Fibroblast of skin of right quadriceps (primary cell): Measurements from ENCODE around the gene TUBB.
A peak's percentile ranks its signal among the peaks of the same experiment; 100 is the strongest.

Experiments used
- DNase-seq: peaks from one replicate; pipeline ENCODE4 v3.0.0-alpha.2; 2013

Gene TUBB

DNA sequence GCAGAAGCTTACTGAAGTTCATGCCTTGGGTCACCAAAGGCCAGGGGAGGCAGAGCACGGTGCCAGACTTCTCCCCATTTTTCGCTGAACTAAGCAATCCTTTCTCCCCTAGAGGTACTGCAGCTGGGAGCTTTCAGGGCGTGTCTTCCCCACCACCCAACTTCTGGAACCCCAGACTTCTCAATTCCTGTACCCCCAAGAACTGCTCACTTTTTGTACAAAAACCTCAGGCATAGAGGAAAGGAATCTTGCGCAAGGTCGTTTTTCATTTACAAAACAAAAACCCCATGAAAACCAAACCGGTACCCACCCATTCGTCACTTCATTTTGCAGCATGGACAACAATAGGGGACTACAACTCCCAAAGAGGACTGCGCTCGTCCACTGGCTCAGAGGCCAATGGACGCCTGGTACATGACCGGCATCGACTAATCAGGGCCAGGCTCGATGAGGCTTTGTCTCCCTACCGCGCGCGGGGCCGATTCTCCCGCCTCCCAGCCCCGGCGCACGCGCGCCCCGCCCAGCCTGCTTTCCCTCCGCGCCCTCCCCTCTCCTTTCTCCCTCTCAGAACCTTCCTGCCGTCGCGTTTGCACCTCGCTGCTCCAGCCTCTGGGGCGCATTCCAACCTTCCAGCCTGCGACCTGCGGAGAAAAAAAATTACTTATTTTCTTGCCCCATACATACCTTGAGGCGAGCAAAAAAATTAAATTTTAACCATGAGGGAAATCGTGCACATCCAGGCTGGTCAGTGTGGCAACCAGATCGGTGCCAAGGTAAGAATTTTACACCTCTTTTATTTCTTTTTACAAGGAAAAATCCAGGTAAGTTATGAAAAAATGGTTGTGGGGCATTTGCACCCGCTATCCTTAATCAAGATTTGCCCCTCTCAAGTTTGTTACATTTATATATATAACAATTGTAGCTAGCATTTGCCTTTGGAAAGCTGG is at the start of gene TUBB:
Gene TUBB (plus strand): TSS at position 562 of the 947 bp plus-strand sequence. CDS start 155 bp downstream, at position 717.
- DNase-seq: peak; percentile 99

DNA sequence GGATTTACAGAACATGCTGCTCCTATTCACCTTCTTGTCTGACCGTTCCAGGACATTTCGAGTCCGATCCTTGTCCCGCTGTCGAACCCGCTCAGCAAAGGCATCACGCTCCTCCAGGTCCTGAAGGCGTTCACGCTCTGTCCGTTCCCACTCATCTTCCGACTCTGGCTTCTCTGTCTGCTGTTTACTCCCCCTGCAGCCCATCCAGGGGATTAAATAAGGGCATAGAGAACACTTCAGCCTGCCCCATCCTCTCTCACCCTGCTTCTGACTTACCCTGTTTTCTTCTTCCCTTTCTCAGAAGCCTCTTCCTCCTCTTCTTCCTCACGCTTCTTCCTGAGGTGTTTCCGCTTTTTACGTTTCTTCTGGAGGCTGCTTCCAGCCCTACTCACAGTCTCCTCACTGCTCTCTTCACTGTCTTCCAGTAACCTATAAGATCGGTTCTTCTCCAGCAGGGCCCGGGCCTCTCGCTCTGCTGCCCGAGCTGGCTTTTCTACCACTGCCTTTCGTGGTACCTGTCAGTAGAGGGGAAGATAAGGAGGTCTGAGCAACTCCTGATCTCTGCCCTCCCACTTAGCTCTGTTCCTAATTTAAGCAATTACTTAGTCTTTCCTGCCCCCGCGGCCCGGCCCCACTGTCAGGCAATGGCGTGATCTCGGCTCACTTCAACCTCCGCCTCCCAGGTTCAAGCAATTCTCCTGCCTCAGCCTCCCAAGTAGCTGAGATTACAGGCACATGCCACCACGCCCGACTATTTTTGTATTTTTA is 49.2 kb upstream of the TUBB start:
- DNase-seq: no peak

GRCh38 chr6:30672445-30673253 is 47.5 kb upstream of the TUBB start, which contains the start of gene DHX16:
Gene DHX16 (minus strand): TSS chr6:30673006. CDS start chr6:30672841, 165 bp downstream.
- peak; percentile 99 for DNase-seq

DNA sequence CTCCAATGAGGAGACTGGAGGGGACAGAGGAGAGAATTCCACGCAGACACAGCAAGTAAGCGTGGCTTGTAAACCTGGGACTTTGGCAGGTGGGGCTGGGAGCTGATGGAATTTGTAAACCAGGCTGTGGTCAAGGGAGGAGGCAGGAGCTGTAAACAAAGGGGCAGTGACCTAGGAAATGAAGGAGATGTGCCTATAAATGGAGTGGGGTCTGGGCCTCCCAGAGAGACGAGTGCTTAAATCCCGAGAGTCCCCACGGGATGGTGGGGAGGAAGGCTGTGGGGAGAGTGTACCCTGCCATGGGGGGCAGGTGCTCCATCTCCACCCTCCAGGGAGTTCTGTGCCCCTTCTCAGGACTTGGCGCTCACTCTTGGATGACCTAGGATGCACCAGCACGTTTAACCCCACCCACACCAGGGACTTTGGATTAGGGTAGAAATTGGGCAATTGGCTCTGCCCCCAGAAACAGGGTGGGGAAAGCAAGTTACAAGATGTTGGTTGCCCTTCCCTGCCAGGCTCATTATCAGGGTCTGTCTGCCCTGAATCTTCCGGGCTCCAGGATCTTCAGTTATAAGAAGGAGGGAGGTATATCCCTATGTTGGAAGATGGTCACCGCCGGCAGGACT is 43.4 kb upstream of the TUBB start:
- DNase-seq: no peak

DNA sequence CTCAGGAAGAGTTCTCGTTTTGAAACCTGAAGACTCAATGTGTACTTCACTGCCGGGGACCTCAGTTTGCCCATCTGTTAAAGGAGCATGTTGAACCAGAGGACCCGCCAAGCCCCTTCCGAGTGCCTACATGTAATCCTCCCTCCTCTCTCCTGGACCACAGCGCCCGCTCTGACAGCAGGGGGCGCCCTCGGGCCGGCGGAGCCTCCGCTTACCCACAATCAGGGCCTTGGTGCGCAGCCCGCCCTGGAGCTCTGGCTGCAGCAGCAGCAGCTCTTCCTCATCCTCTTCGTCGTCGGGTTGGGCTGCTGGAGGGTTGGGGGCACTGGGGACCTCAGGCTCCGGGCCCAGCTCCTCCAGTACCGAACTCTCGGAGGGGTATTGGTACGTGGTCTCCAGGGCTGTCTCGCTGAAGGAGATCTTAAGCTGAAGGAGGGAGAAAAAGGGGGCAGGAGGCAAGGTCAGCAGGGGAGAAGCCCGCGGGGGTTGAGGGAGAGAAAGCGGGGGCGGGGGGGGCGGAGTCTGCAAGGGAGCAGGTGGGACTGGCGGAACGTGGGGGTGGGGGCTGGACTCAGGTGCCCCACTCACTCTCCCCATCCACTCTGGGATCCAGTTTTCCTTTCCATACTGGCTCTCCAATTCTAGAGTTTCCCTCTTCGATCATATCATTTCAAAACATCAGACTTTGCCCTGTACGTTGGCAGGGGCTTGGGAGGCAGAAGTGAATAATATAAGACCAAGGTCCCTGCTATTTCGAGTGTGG is 41.0 kb upstream of the TUBB start:
- peak; percentile 75 for DNase-seq

GRCh38 chr6:30679765-30680535 is 40.2 kb upstream of the TUBB start:
- no peak for DNase-seq

DNA sequence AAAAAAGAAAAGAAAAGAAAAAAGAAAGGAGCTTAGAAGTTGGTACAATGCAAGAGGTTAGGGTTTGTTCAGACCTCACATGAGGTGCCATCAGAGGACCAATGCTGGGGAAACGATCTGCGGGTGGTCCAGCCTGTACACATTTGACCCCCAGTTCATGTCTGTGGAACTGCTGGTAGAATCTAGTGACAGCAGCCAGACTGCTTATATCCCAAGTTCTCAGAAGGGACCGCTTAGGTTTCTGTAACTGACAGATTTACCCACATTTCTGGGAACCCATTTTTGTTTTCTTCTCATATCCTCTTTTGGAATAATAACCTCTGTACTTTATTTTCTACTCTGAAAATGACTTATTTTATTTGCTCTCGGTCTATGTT is 38.4 kb upstream of the TUBB start:
- no peak for DNase-seq

DNA sequence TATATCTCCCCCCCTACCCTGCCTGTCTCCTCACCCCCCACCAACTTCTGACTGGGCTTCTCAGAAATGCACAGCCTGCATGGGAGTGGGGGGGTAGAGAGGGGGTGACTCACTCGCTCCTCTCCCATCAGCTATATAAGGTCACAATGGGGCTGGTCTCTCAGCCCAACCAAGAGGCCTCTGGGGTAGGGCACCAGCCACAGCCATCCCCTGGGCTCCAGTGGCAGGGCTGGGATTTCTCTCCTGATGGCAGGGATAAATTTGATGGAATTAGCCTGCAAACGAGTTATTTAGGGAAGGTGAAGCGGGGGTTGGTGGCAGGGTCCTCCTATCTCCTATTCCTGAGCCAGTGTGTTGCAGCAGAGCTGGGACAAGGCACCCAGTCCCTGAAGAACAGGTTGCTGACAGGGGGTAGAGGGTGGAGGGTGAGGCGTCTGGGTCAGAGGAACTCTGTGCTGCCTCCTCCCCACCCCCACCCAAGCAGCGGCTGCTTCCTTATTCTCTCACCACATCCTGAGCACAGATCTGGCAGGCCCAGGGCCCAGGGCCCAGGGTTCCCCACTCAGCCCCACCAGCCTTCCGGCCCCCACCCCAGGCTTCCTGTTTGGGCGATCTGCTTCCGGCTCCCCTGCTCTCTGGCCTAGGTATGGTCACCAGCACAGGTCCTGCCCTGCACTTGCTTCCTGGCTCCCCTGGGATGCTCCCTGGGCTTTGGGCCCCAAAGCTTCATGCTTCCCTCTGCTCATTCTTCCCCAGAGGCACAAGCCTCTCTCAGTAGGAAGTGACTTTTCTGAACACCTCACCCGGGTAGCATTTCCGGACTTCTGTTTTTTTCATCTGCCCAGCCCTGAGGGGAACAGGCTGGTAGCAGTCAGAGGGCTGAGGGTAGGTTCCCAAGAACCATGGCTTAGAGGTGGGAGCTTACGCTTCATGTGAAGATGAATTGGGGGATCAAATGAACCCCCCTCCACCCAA is 37.7 kb upstream of the TUBB start:
- peak; percentile 93 for DNase-seq

GRCh38 chr6:30683183-30683979 is 36.8 kb upstream of the TUBB start:
- no peak for DNase-seq

DNA sequence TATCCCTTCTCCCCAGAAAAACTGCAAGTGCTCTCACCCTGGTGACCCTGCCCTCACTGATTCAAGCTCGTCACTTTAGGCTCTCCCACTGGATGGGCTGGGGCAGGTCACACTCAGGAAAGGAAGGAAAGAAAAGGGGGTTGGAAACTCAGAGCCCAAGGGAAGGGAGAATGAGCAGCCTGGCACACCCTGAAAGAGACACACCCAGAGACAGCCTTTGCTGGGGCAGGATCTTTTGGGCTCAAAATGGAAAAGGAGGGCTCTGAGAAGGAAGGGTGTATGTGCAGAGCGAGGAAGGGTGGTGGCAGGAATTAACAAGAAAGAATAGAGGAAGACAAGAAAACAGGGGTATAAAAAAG is 36.2 kb upstream of the TUBB start:
- DNase-seq: no peak

DNA sequence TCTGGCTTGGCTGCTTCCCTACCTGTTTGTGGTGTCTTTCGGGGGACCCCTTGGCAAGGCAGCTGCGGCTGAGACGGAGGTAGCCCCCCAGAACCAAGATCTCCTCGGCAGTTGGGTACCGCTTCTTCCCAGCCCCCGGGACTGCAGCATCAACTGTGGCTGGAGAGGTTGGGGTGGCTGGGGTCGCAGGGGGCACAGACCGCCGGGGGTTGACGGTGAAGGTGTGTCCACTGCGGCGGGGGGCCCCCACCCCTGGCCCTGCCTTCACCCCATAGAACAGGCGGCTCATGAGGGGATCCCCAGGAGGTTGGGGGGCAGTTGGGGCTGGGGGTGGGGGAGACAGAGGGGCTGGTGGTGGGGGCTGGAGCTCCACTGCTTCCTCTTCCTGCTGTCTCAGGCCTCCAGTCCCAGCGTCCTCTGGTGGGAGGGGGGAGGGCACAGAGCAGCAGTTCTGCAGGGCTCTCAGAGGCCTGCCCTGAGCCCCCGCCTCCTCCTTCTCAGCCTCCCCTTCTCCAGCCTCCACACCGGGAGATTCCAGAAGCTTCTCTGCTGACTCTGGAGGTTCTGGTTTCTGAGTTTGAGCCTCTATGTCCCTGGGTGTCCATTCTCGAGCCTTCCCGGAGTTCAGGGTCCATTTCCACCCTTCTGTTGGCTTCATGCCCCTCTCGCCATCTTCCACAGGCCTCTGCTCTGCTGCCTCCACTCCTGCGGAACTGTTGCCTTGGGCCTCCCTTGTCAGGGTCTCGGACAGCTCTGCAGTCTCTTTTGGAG is 35.6 kb upstream of the TUBB start:
- DNase-seq: peak; percentile 44

- DNase-seq: peak; percentile 24
These were observed 34.8 kb upstream of the TUBB start for GRCh38 chr6:30685157-30686008.

DNA sequence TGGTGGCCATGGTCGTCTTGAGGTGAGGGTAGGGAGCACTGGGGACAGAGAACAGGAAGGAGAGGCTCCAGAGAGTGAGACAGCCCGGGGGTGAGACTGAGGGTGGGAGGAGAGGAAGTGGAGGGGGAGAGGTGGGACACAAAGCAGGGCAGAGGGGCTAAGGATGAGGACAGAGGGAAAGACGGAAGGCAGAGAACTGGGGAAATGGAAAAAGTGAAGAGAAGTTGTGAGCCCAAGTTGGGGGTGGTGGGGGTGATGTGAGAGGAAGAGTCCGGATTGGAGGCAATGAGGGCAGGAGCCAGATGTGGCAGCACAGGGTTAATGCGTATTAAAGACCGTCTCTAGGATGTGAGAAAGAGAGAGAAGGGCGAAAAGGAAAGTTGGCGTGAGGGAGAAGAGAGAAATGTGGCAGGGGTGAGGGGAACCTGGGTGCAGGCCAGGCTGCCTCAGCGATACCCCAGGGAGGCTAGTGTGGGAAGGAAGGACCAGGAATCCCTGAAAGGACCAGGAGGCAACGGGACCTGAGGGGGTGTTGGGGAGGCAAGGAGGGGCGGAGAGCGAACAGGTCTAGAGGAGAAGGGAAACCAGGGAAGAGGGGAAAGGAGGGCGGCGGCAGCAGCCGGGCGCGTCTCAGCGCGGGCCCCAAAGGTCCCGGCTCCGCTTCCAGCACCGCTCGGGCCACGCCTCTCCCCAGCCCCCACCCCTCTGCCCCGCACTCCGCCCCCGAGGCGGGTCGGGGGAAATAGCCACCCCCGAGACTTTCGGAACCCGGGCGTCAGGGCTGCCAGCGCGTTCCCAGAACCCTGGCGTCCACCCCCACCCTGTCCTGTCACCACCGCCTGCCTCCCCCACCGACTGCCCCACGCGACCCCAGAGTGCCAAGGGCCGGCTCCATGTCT is 33.9 kb upstream of the TUBB start, which contains the start of gene PPP1R18:
Gene PPP1R18 (minus strand): TSS at position 637 of the 899 bp plus-strand sequence. CDS start 627 bp downstream, at position 10.
- peak; percentile 66 for DNase-seq

- DNase-seq: peak; percentile 97
These were observed 33.1 kb upstream of the TUBB start for GRCh38 chr6:30686908-30687658.
